Endodermal cell (in vitro differentiated cells): ENCODE data around the gene GRID1. TPM values are rescaled to one million over a fixed set of nuclear protein-coding genes. Genes with fewer than 3 reads are reported as not detected.

Experiments
- DNase-seq: peaks from one replicate; pipeline ENCODE4 v3.0.0-alpha.2; 2017
- H3K27ac ChIP-seq: 2 replicates; pipeline ENCODE4 v1.5.1; 2013; ENCODE audit warnings: mild to moderate bottlenecking, low read depth, low read length, moderate library complexity
- H3K27me3 ChIP-seq: 2 replicates; pipeline ENCODE4 v1.6.1; 2013; ENCODE audit warnings: mild to moderate bottlenecking, low read length, moderate library complexity; ENCODE audit not compliant: insufficient read depth, control insufficient read depth, poor library complexity, severe bottlenecking
- H3K36me3 ChIP-seq: 2 replicates; pipeline ENCODE4 v1.7.0; 2013; ENCODE audit warnings: mild to moderate bottlenecking, low read length, moderate library complexity; ENCODE audit not compliant: control insufficient read depth, insufficient read depth
- H3K4me1 ChIP-seq: one replicate; pipeline ENCODE4 v1.7.0; 2013; ENCODE audit warnings: low read length; ENCODE audit not compliant: control insufficient read depth, insufficient read depth
- H3K4me3 ChIP-seq: 2 replicates; pipeline ENCODE4 v1.5.1; 2013; ENCODE audit warnings: mild to moderate bottlenecking, low read length, moderate library complexity
- H3K9ac ChIP-seq: 2 replicates; pipeline ENCODE4 v1.6.1; 2013; ENCODE audit warnings: mild to moderate bottlenecking, low read length, moderate library complexity; ENCODE audit not compliant: poor library complexity, severe bottlenecking; ENCODE audit errors: extremely low read depth
- H3K9me3 ChIP-seq: 2 replicates; pipeline ENCODE4 v1.6.1; 2013; ENCODE audit warnings: mild to moderate bottlenecking, low read length, moderate library complexity; ENCODE audit not compliant: control insufficient read depth
- H3K27ac Mint-ChIP-seq: 2 replicates; pipeline ENCODE4 v1.8.0; 2020; ENCODE audit warnings: mixed read lengths
- H3K27me3 Mint-ChIP-seq: 2 replicates; pipeline ENCODE4 v1.8.0; 2021; ENCODE audit warnings: mild to moderate bottlenecking, mixed read lengths; ENCODE audit not compliant: insufficient read depth
- H3K36me3 Mint-ChIP-seq: 2 replicates; pipeline ENCODE4 v1.8.0; 2020; ENCODE audit warnings: low read depth, mixed read lengths
- H3K4me1 Mint-ChIP-seq: 2 replicates; pipeline ENCODE4 v1.8.0; 2020; ENCODE audit warnings: mixed read lengths
- H3K4me3 Mint-ChIP-seq: 2 replicates; pipeline ENCODE4 v1.8.0; 2020; ENCODE audit warnings: mild to moderate bottlenecking, moderate library complexity, mixed read lengths
- H3K9me3 Mint-ChIP-seq: 2 replicates; pipeline ENCODE4 v1.8.0; 2020; ENCODE audit warnings: mild to moderate bottlenecking, mixed read lengths
- WGBS, 2 experiments: methylation state at CpG; one replicate each; pipeline versions ENCODE4 v1.1.5 to v1.1.7; 2013; ENCODE audit warnings: missing lambda C conversion rate in 2 of 2, mixed read lengths in 1 of 2; ENCODE audit not compliant: insufficient coverage in 1 of 2, insufficient read length in 1 of 2; 5-methylcytosine and 5-hydroxymethylcytosine counted together
- total RNA-seq, 2 donors: library from RNA; stranded (reverse); fragmentation: NEBNext Ultra II Directional in 1 of 2; extraction: Animal tissue kit (Norgen Biotek cat#: 25700) in 1 of 2; gene quantifications; 2 replicates in 1 of 2; 3 replicates in 1 of 2; pipeline ENCODE4 v1.2.1, GENCODE V29; 2021
- TF ChIP-seq, protein P1 (sequence below): fragments of 200-600 bp; sonication (generic); conservative IDR thresholded peaks from 2 replicates; pipeline ENCODE4 v1.5.0; 2021; ENCODE audit warnings: antibody characterized with exemption, mild to moderate bottlenecking

The GRID1 gene
- total RNA-seq, 2 donors from 2014 or later = 0.13 to 0.53 TPM

- Histone ChIP-seq H3K9me3 (peaks cover 10% of the 10 kb centered on the region), H3K36me3 (no peaks in the 10 kb centered on the region), H3K4me1 (no peaks in the 10 kb centered on the region), H3K27me3 (no peaks in the 10 kb centered on the region), H3K4me3 (peak overlapping the region; percentile 49), H3K27ac (no peak overlapping the region), H3K9ac (no peak overlapping the region)
- no peak for DNase-seq
- no peak overlapping the region for H3K27ac Mint-ChIP-seq
- H3K9me3 Mint-ChIP-seq = peaks cover 8% of the 10 kb centered on the region
- WGBS, 2 experiments = 86 to 90% methylated on average over 3 to 4 of the region's 4 CpGs
- H3K4me1 Mint-ChIP-seq = no peaks in the 10 kb centered on the region
- TF ChIP-seq, protein P1, sequence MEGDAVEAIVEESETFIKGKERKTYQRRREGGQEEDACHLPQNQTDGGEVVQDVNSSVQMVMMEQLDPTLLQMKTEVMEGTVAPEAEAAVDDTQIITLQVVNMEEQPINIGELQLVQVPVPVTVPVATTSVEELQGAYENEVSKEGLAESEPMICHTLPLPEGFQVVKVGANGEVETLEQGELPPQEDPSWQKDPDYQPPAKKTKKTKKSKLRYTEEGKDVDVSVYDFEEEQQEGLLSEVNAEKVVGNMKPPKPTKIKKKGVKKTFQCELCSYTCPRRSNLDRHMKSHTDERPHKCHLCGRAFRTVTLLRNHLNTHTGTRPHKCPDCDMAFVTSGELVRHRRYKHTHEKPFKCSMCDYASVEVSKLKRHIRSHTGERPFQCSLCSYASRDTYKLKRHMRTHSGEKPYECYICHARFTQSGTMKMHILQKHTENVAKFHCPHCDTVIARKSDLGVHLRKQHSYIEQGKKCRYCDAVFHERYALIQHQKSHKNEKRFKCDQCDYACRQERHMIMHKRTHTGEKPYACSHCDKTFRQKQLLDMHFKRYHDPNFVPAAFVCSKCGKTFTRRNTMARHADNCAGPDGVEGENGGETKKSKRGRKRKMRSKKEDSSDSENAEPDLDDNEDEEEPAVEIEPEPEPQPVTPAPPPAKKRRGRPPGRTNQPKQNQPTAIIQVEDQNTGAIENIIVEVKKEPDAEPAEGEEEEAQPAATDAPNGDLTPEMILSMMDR = no peak
- no peak overlapping the region for H3K4me3 Mint-ChIP-seq
- no peaks in the 10 kb centered on the region for H3K27me3 Mint-ChIP-seq
- H3K36me3 Mint-ChIP-seq = no peaks in the 10 kb centered on the region
These were observed 44.0 kb upstream of the GRID1 start for GRCh38 chr10:86410542-86411124.

DNA sequence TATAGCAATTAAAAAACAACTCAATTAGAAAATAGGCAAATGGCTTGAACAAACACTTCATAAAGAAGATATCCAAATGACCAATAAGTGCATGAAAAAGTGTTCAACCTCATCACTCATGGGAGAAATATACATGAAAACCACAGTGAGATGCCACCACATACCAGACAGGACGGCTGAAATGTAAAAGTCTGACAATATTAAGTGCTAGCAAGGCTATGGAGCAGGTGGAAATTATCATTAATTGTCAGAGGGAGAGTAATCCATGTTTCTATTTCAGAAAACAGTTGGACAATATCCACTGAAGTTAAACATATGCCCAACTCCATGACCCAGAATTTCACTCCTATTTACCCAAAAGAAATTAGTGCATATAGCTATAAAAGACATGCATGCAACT is 42.6 kb upstream of the GRID1 start:
- Histone ChIP-seq H3K9ac (no peak overlapping the region), H3K4me1 (no peaks in the 10 kb centered on the region), H3K27me3 (no peaks in the 10 kb centered on the region), H3K9me3 (peaks cover 10% of the 10 kb centered on the region), H3K36me3 (no peaks in the 10 kb centered on the region), H3K4me3 (no peak overlapping the region), H3K27ac (no peak overlapping the region)
- 87% methylated on average over 1 of the region's 1 CpG; no CpG with 5 or more reads in 1 of the 2 experiments for WGBS, 2 experiments
- TF ChIP-seq, protein P1 = no peak
- Mint-ChIP-seq H3K4me3 (no peak overlapping the region), H3K27me3 (peaks cover under 1% of the 10 kb centered on the region), H3K9me3 (peaks cover 8% of the 10 kb centered on the region), H3K4me1 (no peaks in the 10 kb centered on the region), H3K27ac (no peak overlapping the region), H3K36me3 (no peaks in the 10 kb centered on the region)
- no peak for DNase-seq

DNA sequence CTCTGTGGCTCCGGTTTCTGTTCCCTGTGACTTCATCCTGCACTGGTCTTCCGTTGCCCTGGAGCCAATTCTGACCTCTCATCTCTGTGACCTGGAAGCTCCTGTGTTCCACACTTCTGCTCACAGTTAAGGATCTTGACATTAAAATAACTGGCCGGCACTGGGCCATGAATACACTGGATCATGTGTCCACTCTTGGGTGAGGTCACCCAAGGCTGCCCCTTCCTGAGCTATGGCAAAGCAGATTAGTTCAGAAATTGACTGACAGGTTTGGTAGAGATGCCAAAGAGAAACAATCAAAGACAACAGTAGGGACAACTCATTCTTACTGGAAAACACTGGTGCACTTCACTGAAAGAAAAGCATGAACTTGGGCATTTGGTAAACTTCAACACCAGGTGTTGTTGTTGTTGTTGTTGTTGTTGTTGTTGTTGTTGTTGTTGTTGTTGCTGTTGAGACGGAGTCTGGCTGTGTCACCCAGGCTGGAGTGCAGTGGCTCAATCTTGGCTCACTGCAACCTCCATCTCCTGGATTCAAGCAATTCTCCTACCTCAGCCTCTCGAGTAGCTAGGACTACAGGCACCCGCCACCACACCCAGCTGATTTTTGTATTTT is 36.7 kb upstream of the GRID1 start:
- 72 to 81% methylated on average over 2 to 5 of the region's 6 CpGs for WGBS, 2 experiments

More for the DNA sequence above, 36.7 kb upstream of the GRID1 start:
- no peaks in the 10 kb centered on the region for H3K4me1 ChIP-seq
- no peak overlapping the region for H3K27ac Mint-ChIP-seq
- no peak overlapping the region for H3K9ac ChIP-seq
- peaks cover 7% of the 10 kb centered on the region for H3K4me1 Mint-ChIP-seq
- peaks cover 43% of the 10 kb centered on the region for H3K27me3 ChIP-seq
- no peaks in the 10 kb centered on the region for H3K36me3 ChIP-seq
- H3K9me3 ChIP-seq = no peaks in the 10 kb centered on the region
- no peak for DNase-seq
- H3K27me3 Mint-ChIP-seq = peaks cover 38% of the 10 kb centered on the region
- TF ChIP-seq, protein P1 = no peak
- H3K4me3 Mint-ChIP-seq = no peak overlapping the region
- no peak overlapping the region for H3K27ac ChIP-seq
- H3K9me3 Mint-ChIP-seq = no peaks in the 10 kb centered on the region
- no peak overlapping the region for H3K4me3 ChIP-seq
- H3K36me3 Mint-ChIP-seq = no peaks in the 10 kb centered on the region
